Measurements from ENCODE around the gene PRRC2B.
"Not testable (repeated sequence)": the region's sequence is repeated elsewhere in the genome, so short reads cannot be mapped to it uniquely, and the experiment has no call there.

The PRRC2B gene

DNA sequence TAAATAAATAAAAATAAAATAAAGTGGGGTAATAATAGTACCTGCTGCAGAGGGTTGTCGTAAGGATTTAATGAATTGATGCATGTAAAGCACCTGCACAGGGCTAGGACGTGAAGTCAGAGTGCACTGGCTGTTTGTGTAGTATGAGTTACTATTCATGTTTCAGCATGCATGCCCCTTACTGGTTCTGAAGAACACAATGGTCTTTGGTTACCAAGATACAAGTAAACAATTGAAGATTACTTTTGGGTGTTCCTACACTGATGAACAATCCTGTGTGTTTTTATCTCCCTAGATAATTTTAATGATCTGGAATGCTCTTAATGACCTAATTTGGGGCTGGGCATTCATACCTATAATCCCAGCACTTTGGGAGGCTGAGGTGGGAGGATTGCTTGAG is 23.2 kb upstream of the PRRC2B start:
- in situ Hi-C loops (cut with HindIII; ENCODE audit: low sequenced_read_pairs): no loop called here
- H3K4me3 ChIP-seq (ENCODE audit: low read depth, low read length): no peak overlapping the region
- DNase-seq (ENCODE audit: low read depth, low spot score): no peak
- no peak for TF ChIP-seq CTCF (IDR thresholded peaks at IDR 0.05; ENCODE audit: low read depth, low read length)

GRCh38 chr9:131372599-131372973 is 21.3 kb upstream of the PRRC2B start:
- peak overlapping the region; percentile 66 for H3K4me3 ChIP-seq (ENCODE audit: low read depth, low read length)
- in situ Hi-C loops (cut with HindIII; ENCODE audit: low sequenced_read_pairs); DNase-seq (ENCODE audit: low read depth, low spot score): not testable (repeated sequence)

DNA sequence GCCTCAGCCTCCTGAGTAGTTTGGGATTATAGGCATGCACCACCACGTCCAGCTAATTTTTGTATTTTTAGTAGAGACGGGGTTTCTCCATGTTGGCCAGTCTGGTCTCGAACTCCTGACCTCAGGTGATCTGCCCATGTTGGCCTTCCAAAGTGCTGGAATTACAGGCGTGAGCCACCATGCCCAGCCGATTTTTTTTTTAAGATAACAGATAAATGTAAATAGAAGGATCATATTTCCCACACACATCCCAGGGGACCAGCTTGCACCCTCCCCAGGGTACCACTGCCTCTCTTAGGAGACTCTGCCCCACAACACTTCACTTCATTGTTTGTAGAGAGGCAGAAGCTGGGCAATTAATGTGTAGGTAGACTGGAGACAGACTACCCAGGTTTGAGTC is 19.2 kb upstream of the PRRC2B start:
- H3K4me3 ChIP-seq (ENCODE audit: low read depth, low read length); DNase-seq (ENCODE audit: low read depth, low spot score); in situ Hi-C loops (cut with HindIII; ENCODE audit: low sequenced_read_pairs): not testable (repeated sequence)

DNA sequence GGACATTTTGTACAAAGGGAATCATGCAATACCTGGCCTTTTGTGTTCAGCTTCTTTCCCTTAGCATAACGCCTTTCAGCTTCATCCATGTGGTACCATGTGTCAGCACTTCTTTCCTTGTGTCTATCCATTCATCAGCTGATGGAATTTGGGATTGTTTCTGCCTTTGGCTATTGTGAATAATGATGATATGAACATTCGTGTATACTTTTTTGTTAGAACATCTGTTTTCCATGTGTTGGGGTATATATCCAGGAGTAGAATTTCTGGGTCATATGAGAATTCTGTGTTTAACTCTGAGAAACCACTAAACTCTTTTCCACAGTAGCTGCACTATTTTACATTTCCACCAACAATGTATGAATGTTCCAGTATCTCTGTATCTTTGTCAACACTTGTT is 14.8 kb upstream of the PRRC2B start:
- no peak for TF ChIP-seq CTCF (IDR thresholded peaks at IDR 0.05; ENCODE audit: low read depth, low read length)
- no peak for DNase-seq (ENCODE audit: low read depth, low spot score)
- H3K4me3 ChIP-seq (ENCODE audit: low read depth, low read length): no peak overlapping the region
- in situ Hi-C loops (cut with HindIII; ENCODE audit: low sequenced_read_pairs): no loop called here

DNA sequence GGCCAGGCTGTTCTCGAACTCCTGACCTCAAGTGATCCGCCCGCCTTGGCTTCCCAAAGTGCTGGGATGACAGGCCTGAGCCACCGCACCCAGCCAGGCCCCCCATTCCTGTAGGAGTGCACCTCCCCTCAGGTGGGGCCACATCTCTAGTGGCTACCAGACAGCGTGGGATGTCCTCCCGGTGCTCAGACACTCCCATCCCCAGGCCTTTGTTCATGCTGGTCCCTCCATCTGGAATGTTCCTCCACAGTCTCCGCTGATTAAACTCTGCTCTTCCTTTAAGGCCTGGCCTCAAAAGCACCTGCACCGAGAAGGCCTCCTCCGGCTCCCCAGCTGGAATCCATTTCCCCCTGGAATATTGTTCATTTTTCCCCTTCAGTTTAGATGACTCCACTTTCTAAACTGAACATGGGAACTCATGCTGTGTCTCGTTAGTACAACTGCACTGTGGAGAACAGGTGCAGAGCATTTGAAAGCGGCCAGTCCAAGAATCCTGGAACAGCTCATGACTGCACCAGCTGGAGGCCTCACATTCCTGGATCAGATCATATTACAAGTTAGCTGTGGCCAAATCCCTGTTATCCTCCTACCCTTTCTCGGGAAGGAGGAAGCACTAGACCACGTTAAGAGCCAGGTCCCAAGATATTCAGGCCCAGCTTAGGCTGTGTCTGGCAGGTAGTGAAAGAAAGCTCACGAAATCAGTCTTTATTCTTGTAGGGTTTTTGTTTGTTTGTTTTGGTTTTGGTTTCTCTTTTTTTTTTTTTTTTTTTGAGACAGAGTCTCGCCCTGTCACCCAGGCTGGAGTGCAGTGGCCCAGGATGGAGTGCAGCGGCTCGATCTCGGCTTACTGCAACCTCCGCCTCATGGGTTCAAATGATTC is 10.8 kb upstream of the PRRC2B start:
- in situ Hi-C loops (cut with HindIII; ENCODE audit: low sequenced_read_pairs): no loop called here
- TF ChIP-seq CTCF (IDR thresholded peaks at IDR 0.05; ENCODE audit: low read depth, low read length): no peak
- no peak overlapping the region for H3K4me3 ChIP-seq (ENCODE audit: low read depth, low read length)
- DNase-seq (ENCODE audit: low read depth, low spot score): peak; percentile 83

GRCh38 chr9:131385296-131385695 is 8.6 kb upstream of the PRRC2B start:
- no peak for DNase-seq (ENCODE audit: low read depth, low spot score)
- in situ Hi-C loops (cut with HindIII; ENCODE audit: low sequenced_read_pairs): no loop called here
- TF ChIP-seq CTCF (IDR thresholded peaks at IDR 0.05; ENCODE audit: low read depth, low read length): no peak
- no peak overlapping the region for H3K4me3 ChIP-seq (ENCODE audit: low read depth, low read length)

DNA sequence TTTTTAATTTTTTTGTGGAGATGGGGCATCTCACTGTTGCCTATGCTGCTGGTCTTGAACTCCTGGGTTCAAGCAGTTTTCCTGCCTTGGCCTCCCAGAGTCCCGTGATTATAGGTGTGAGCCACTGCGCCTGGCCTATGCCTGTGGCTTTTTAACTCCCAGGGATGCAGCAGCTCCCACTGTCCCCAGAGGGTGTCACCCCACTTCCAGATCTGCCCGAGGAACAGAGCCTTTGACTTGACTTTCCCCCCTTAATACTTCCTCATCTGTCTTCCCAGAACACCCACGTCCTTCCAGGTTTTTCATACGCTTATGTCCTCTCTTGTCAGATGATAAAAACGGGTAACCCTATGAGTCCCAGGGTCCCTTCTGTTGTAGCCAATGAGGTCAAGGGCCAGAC is 7.6 kb upstream of the PRRC2B start:
- peak; percentile 13 for TF ChIP-seq CTCF (IDR thresholded peaks at IDR 0.05; ENCODE audit: low read depth, low read length)
- DNase-seq (ENCODE audit: low read depth, low spot score): no peak
- H3K4me3 ChIP-seq (ENCODE audit: low read depth, low read length): no peak overlapping the region
- in situ Hi-C loops (cut with HindIII; ENCODE audit: low sequenced_read_pairs): no loop called here

Data from astrocyte of the spinal cord (primary cell).